IPS-15b (cell line): ENCODE measurements around the gene SLCO3A1.
A peak's percentile ranks its signal among the peaks of the same experiment; 100 is the strongest.

Experiments
- H3K27me3 ChIP-seq: one replicate; pipeline ENCODE4 v1.6.1; 2013; ENCODE audit warnings: low read length; ENCODE audit not compliant: control insufficient read depth, insufficient read depth
- H3K36me3 ChIP-seq: one replicate; pipeline ENCODE4 v1.6.1; 2013; ENCODE audit warnings: low read length; ENCODE audit not compliant: control insufficient read depth, insufficient read depth
- H3K4me1 ChIP-seq: one replicate; pipeline ENCODE4 v1.6.1; 2013; ENCODE audit warnings: mild to moderate bottlenecking, low read length; ENCODE audit not compliant: control insufficient read depth, insufficient read depth
- H3K4me3 ChIP-seq: one replicate; pipeline ENCODE4 v1.5.1; 2013; ENCODE audit warnings: low read depth, low read length
- H3K9ac ChIP-seq: one replicate; pipeline ENCODE4 v1.6.1; 2013; ENCODE audit warnings: low read depth, mild to moderate bottlenecking, low read length
- H3K9me3 ChIP-seq: one replicate; pipeline ENCODE4 v1.6.1; 2013; ENCODE audit warnings: mild to moderate bottlenecking, low read length; ENCODE audit not compliant: control insufficient read depth, insufficient read depth

SLCO3A1 gene

DNA sequence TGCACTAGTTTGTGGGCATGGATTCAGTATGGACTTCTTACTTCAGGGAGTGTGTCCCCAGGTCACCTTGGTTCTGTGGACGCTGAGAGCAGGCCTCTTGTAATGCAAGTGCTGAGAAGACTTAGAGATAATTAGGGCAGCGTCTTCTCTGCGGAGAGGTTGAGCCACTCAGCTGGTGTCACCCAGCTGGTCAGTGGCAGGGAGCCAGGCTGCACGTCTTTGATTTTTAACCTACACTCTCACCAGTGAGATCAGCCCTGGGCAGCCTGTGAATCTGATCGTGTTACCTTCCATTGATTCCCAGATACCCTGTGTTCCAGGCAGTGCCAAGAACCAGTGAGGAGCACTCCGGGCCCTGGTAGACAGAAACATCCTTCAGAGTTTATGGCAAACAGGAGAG is 92.6 kb downstream of the SLCO3A1 start:
- Histone ChIP-seq H3K27me3 (no peaks in the 10 kb centered on the region), H3K4me1 (peaks cover 24% of the 10 kb centered on the region), H3K9ac (no peak overlapping the region), H3K4me3 (no peak overlapping the region), H3K9me3 (no peaks in the 10 kb centered on the region), H3K36me3 (no peaks in the 10 kb centered on the region)

DNA sequence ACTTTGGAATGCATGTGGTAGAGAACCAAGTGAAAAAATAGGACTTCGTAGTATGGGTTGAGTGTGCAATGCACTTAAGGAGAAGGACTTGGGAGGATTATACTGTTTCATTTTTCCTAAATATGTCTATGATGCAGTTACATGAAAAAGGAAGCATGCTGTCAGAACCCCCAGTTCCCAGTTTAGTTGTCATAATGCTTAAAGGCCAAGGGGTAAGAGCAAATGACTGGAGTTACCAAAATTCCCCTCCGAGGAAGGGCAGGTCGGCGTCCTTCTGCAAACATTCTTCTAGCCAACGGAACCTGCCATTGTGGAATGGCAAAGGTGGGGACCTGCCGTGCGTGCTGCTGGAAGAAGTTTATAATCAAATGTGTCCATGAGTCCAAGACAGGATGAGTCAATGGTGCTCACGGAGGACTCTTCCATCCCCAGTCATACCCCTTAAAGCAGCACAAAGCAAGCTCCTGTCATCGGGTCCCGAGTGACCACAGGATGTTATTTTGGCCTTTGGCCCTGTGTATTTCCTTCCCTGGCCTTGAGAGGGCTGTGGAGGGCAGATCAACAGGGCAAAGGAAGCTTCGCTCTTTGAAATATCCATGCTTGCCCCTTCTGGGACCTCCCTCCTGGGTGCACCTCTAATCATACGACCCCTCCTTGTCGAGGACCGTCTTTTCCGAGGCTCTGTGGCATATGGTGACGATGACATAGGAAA is 93.2 kb downstream of the SLCO3A1 start:
- H3K36me3 ChIP-seq, result no peaks in the 10 kb centered on the region
- no peaks in the 10 kb centered on the region for H3K27me3 ChIP-seq
- no peaks in the 10 kb centered on the region for H3K9me3 ChIP-seq
- no peak overlapping the region for H3K4me3 ChIP-seq
- peaks cover 21% of the 10 kb centered on the region for H3K4me1 ChIP-seq
- H3K9ac ChIP-seq, result peak overlapping the region; percentile 3

DNA sequence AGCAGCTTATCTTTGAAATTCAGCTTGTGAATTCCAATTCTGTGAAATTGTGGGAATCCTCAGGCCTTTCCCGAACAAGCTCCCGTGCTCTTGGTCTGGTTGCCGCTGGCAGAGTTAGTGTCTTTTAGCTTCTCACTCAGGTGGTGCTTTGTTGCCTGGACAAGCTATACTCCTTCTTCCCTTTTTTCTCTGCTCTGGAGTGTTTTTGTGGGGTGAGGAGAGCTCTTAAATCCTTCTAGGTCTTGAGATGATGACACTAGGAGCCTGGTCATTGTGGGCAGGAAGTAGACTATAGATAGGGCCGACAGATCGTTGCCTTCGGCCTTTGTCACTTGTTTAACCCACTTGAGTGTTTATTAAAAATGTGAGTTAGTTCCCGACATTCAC is 93.8 kb downstream of the SLCO3A1 start:
- no peak overlapping the region for H3K4me3 ChIP-seq
- no peaks in the 10 kb centered on the region for H3K27me3 ChIP-seq
- H3K4me1 ChIP-seq, result peaks cover 21% of the 10 kb centered on the region
- no peaks in the 10 kb centered on the region for H3K9me3 ChIP-seq
- peak overlapping the region; percentile 3 for H3K9ac ChIP-seq
- H3K36me3 ChIP-seq, result no peaks in the 10 kb centered on the region

DNA sequence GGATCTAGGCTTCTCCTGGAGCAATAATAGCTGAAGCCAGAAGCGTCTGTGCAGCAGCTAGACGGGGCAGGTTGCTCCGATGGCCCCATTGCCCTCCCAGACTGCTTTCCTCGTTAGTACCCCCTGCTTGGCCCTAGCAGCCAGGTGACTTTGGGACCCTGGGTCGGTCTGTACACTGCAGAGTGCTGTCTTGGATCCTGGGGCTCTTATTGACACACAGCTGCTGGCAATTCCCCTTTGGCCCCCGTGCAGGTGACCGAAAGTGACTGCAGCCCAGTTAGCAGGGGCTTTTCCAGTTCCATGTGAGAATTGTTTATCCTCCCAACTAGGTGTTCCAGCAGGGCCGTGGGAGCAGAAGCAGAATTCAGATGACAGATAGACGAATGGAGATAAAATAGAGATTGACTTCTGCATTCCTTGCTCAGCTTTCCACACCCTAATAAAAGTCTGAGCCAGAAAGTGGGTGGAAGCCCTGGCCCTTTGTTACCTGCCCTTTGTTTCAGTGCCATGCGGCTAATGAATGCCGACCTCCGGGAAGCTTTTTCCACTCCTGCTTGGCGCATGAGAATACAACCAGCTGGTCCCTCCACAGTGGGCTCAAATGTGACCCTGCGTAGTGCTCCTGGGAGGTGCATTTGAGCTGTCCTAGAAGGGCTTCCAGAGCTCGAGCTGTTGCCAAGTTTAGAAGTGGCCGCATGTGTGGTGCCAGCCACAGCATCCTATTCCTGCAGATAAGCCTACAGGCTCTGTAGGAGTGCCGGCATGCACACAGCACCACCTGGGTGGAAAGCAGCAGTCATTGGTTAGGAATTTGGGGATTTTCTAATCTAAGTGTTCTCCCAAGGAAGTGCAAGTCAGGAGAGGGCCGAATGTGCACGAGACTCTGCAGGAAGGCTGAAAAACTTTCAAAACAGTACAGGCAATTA is 94.4 kb downstream of the SLCO3A1 start:
- Histone ChIP-seq H3K36me3 (no peaks in the 10 kb centered on the region), H3K4me1 (peaks cover 21% of the 10 kb centered on the region), H3K9me3 (no peaks in the 10 kb centered on the region), H3K4me3 (peak overlapping the region; percentile 0), H3K27me3 (no peaks in the 10 kb centered on the region), H3K9ac (no peak overlapping the region)

DNA sequence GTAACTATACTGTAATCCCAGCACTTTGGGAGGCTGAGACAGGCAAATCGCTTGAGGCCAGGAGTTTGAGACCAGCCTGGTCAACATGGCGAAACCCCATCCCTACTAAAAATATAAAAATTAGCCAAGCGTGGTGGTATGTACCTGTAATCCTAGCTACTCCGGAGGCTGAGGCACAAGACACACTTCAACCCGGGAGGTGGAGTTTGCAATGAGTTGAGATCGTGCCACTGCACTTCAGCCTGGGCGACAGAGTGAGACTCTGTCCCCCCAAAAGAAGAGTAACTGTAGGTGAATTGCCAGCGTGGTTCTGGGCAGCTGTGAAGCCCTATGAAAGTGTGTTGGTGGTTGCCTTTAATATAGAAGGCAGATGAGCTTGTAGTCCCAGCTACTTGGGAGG is 95.9 kb downstream of the SLCO3A1 start:
- H3K9ac ChIP-seq, result no peak overlapping the region
- no peaks in the 10 kb centered on the region for H3K9me3 ChIP-seq
- H3K36me3 ChIP-seq, result no peaks in the 10 kb centered on the region
- H3K4me3 ChIP-seq, result no peak overlapping the region
- H3K27me3 ChIP-seq, result no peaks in the 10 kb centered on the region
- H3K4me1 ChIP-seq, result peaks cover 21% of the 10 kb centered on the region

DNA sequence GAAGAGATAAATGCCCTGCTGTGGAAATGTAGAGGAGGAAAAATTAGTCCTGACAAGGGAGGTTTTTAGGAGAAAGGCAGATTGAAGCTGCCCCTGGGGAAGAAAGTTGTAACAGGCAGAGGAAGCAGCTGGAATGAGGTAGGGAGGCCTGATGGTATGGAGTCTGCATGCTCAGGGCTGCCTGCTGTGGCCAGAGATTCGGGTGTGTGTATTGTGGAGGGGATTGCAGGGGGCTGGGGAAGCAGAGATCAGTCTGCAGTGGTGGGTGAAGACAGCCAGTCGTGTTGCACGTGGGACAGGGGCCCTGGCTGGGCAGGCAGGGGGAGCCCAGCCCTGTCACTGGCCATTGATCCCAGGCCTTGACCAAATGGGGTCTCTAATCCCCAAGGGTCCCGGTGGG is 96.5 kb downstream of the SLCO3A1 start:
- peaks cover 21% of the 10 kb centered on the region for H3K4me1 ChIP-seq
- H3K9ac ChIP-seq, result no peak overlapping the region
- H3K27me3 ChIP-seq, result no peaks in the 10 kb centered on the region
- H3K36me3 ChIP-seq, result no peaks in the 10 kb centered on the region
- no peaks in the 10 kb centered on the region for H3K9me3 ChIP-seq
- H3K4me3 ChIP-seq, result no peak overlapping the region

DNA sequence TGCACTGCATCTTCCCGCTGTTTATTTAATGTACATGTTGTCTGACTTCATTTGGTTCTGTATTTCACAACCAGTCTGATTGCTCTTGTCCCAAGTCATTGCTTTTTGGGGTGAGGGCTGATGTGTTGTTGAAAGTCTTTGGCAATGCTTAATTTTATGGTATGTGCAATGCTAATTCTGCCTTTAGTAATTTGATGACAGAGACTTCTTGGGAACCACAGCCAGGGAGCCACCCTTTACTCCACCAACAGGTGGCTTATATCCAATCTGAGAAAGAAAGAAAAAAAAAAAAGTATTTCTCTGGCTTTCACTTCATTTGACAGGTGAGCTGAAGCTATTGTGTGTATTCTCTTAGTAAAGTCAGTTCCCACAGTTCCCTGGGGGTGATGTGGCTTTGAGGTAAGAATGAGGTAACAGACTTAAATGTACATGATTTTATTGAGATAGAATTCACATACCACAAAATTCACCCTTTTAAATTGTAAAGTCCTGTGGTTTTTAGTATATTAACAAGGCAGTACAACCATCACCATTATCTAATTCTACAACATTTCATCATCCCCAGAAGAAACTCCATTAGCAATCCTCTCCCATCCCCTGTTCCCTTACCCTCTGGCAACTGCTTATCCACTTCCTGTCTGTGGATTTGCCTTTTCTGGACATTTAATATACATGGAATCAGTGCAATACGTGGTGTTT is 97.3 kb downstream of the SLCO3A1 start:
- H3K27me3 ChIP-seq, result no peaks in the 10 kb centered on the region
- no peaks in the 10 kb centered on the region for H3K36me3 ChIP-seq
- peaks cover 21% of the 10 kb centered on the region for H3K4me1 ChIP-seq
- no peak overlapping the region for H3K4me3 ChIP-seq
- H3K9ac ChIP-seq, result no peak overlapping the region
- no peaks in the 10 kb centered on the region for H3K9me3 ChIP-seq

DNA sequence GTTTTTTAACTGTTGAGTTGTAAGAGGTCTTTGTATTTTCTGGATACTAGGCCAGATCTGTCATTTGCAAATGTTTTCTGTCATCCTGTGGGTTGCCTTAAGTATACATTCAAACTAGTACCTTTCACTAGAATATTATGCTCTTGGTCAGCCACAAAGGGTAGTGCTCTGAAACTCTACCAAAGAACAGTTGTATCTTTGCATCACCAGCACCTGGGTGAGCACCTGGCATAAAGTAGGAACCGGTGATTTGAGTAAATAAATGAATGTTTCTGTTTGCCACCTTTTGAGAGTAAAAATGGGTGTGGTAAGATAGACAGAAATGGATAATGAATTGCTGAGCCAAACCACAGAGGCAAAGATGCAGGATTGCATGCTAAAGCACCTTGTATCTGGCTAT is 98.7 kb downstream of the SLCO3A1 start:
- Histone ChIP-seq H3K36me3 (no peaks in the 10 kb centered on the region), H3K4me3 (no peak overlapping the region), H3K4me1 (peaks cover 26% of the 10 kb centered on the region), H3K9me3 (no peaks in the 10 kb centered on the region), H3K9ac (no peak overlapping the region), H3K27me3 (no peaks in the 10 kb centered on the region)

DNA sequence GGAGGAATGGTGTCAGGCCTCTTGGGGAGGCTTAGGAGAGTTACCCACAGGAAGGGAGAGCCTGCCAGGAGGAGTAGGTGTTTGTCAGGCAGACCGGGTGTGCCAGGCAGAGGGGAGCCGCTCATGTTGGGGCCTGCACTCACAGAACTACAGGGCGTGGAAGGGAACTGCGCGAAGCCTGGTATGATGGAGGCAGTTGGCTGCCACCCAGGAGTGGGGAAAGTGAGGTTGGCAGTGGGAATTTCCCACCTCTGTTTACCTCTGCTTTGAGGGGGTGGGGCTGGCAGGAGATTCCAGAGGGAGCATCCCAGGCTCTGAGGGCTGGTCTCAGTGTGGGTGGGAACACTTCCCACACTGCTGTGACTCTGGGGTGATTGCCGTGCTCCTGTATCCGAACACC is 99.9 kb downstream of the SLCO3A1 start:
- H3K9me3 ChIP-seq, result no peaks in the 10 kb centered on the region

DNA sequence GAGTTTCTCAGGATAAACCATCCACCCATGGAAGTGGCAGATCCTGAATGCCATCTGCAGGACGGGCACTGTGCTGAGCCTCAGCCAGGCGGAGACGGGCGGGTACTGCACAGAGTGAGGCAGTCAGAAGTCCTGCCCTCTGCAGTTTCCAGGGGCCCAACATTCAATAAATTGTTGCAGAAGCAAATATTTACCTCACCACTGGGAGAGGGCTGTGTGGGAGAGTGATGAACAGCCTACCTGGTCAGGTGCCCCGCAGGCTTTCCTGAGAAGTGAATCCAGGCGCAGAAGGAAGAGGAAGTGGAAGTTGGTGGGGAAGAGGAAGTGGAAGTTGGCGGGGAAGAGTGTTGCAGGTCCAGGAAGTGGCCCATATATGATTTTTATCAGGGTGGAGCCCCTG is 100.8 kb downstream of the SLCO3A1 start:
- peaks cover 14% of the 10 kb centered on the region for H3K4me1 ChIP-seq

More for the DNA sequence above, 99.9 kb downstream of the SLCO3A1 start:
- peaks cover 15% of the 10 kb centered on the region for H3K4me1 ChIP-seq
- H3K9ac ChIP-seq, result no peak overlapping the region
- H3K36me3 ChIP-seq, result no peaks in the 10 kb centered on the region
- no peak overlapping the region for H3K4me3 ChIP-seq
- no peaks in the 10 kb centered on the region for H3K27me3 ChIP-seq

DNA sequence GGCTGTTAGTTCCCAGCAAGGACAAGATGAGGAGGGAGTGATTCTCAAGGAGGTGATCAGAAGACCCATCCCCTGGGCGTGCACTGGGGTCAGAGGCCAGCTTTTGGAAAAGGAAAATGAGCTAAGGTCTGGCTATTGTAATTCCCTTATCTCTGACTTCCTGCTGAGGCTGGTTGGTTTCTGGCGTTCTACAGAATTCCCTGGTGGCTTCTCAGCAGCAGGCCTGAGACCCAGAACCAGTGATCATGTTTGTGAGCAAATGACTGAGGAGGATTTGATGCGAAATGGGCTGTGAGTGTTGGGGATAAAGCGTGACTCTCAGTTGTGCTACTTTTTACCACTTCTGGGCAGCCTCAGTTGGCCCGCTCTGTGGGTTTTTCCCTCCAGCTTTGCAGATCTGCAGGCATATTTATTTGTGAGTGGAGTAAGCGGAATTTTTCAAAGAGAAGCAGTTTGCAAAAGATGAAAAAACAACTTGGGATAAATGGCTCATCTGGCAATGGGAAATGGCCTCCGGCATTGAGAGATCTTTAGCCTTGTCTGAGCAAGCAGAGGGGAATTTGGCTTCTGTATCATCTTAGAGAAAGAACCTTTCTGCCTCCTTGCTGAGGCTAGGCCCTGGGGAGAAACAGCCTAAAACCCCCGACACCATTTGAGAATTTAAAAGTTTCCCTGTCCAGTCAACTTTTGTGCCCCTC is 102.7 kb downstream of the SLCO3A1 start:
- no peaks in the 10 kb centered on the region for H3K36me3 ChIP-seq
- no peak overlapping the region for H3K9ac ChIP-seq
- H3K4me1 ChIP-seq, result peaks cover 6% of the 10 kb centered on the region
- H3K4me3 ChIP-seq, result no peak overlapping the region
- no peaks in the 10 kb centered on the region for H3K9me3 ChIP-seq
- no peaks in the 10 kb centered on the region for H3K27me3 ChIP-seq

More for the DNA sequence above, 100.8 kb downstream of the SLCO3A1 start:
- Histone ChIP-seq H3K36me3 (no peaks in the 10 kb centered on the region), H3K27me3 (no peaks in the 10 kb centered on the region), H3K9ac (no peak overlapping the region), H3K9me3 (no peaks in the 10 kb centered on the region), H3K4me3 (no peak overlapping the region)
